Smooth muscle cell (in vitro differentiated cells): ENCODE results near the gene ZNF433. TPM values are rescaled to one million over a fixed set of nuclear protein-coding genes. Genes with fewer than 3 reads are reported as not detected.

Experiments
- DNase-seq: peaks from one replicate; lab custom pipeline; 2025; ENCODE audit not compliant: unreplicated experiment; lab: John Stamatoyannopoulos, UW
- H2AFZ ChIP-seq: fragments of 200-600 bp; sonication (generic); 2 replicates; pipeline ENCODE4 v1.6.0; 2016; ENCODE audit warnings: antibody characterized with exemption, low read depth, mild to moderate bottlenecking
- H3F3A ChIP-seq: fragments of 200-600 bp; sonication (generic); 2 replicates; pipeline ENCODE4 v1.6.0; 2017; ENCODE audit warnings: antibody characterized with exemption, low read depth
- H3K27ac ChIP-seq: fragments of 200-600 bp; sonication (generic); 2 replicates; pipeline ENCODE4 v1.5.1; 2016; ENCODE audit warnings: low read depth, mild to moderate bottlenecking
- H3K27me3 ChIP-seq: fragments of 200-600 bp; sonication (generic); 2 replicates; pipeline ENCODE4 v1.6.1; 2016; ENCODE audit warnings: low read depth, mild to moderate bottlenecking
- H3K36me3 ChIP-seq: fragments of 200-600 bp; sonication (generic); 2 replicates; pipeline ENCODE4 v1.5.1; 2016; ENCODE audit warnings: low read depth
- H3K4me1 ChIP-seq: fragments of 200-600 bp; sonication (generic); 2 replicates; pipeline ENCODE4 v1.5.1; 2016; ENCODE audit warnings: low read depth
- H3K4me2 ChIP-seq: fragments of 200-600 bp; sonication (generic); 2 replicates; pipeline ENCODE4 v1.6.0; 2016; ENCODE audit warnings: mild to moderate bottlenecking
- H3K4me3 ChIP-seq: fragments of 200-600 bp; sonication (generic); 2 replicates; pipeline ENCODE4 v1.5.1; 2016; ENCODE audit warnings: mild to moderate bottlenecking
- H3K79me2 ChIP-seq: fragments of 200-600 bp; sonication (generic); 2 replicates; pipeline ENCODE4 v1.6.0; 2016; ENCODE audit warnings: low read depth, mild to moderate bottlenecking
- H3K9ac ChIP-seq: fragments of 200-600 bp; sonication (generic); 2 replicates; pipeline ENCODE4 v1.6.0; 2016; ENCODE audit warnings: low read depth
- H3K9me3 ChIP-seq: fragments of 200-600 bp; sonication (generic); replicated peaks from 2 replicates; pipeline ENCODE4 v1.5.1; 2016; ENCODE audit warnings: low read depth
- H4K20me1 ChIP-seq: fragments of 200-600 bp; sonication (generic); 2 replicates; pipeline ENCODE4 v1.6.0; 2016; ENCODE audit warnings: low read depth
- WGBS: methylation state at CpG from one replicate; pipeline ENCODE4 v1.1.7; 2016; ENCODE audit warnings: low lambda C conversion rate; 5-methylcytosine and 5-hydroxymethylcytosine counted together
- polyA plus RNA-seq: library from polyadenylated mRNA; unstranded; fragments of >200 nt; fragmentation: Nextera tagmentation; extraction: Ambion mirVana; gene quantifications from 2 replicates; pipeline ENCODE4 v1.2.1, GENCODE V29; 2016
- total RNA-seq: library from RNA; depleted of rRNA; stranded (reverse); fragments of >200 nt; gene quantifications from 2 replicates; pipeline ENCODE4 v1.2.3, GENCODE V29; 2014
- TF ChIP-seq, protein P1 (sequence below): fragments of 200-600 bp; sonication (generic); IDR thresholded peaks from 2 replicates; pipeline ENCODE4 v1.5.1; 2017; ENCODE audit warnings: borderline replicate concordance, mild to moderate bottlenecking, antibody characterized with exemption; ENCODE audit not compliant: insufficient read depth, poor library complexity, severe bottlenecking

Gene ZNF433
- total and polyA plus RNA-seq, 2 experiments from 2014 or later: 2.6 to 10.2 TPM

GRCh38 chr19:12052497-12053169, 17.2 kb upstream of the ZNF433 start, which contains the start of gene ZNF878:
ZNF878 (minus strand) TSS chr19:12052961; CDS start chr19:12052801, 160 bp downstream.
- Histone ChIP-seq H3K36me3 (no peaks in the 10 kb centered on the region), H3F3A (no peaks in the 10 kb centered on the region), H4K20me1 (no peaks in the 10 kb centered on the region), H3K4me2 (peak within 1 kb of the TSS; percentile 90), H3K27ac (no peak within 1 kb of the TSS), H3K4me1 (peaks cover 3% of the 10 kb centered on the region), H3K9ac (peak within 1 kb of the TSS; percentile 25), H3K9me3 (no peaks in the 10 kb centered on the region), H3K79me2 (no peaks in the 10 kb centered on the region), H3K27me3 (no peaks in the 10 kb centered on the region), H3K4me3 (peak within 1 kb of the TSS; percentile 64), H2AFZ (peak within 1 kb of the TSS; percentile 87)
- DNase-seq: peak; percentile 61
- TF ChIP-seq, protein P1, sequence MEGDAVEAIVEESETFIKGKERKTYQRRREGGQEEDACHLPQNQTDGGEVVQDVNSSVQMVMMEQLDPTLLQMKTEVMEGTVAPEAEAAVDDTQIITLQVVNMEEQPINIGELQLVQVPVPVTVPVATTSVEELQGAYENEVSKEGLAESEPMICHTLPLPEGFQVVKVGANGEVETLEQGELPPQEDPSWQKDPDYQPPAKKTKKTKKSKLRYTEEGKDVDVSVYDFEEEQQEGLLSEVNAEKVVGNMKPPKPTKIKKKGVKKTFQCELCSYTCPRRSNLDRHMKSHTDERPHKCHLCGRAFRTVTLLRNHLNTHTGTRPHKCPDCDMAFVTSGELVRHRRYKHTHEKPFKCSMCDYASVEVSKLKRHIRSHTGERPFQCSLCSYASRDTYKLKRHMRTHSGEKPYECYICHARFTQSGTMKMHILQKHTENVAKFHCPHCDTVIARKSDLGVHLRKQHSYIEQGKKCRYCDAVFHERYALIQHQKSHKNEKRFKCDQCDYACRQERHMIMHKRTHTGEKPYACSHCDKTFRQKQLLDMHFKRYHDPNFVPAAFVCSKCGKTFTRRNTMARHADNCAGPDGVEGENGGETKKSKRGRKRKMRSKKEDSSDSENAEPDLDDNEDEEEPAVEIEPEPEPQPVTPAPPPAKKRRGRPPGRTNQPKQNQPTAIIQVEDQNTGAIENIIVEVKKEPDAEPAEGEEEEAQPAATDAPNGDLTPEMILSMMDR: no peak
- WGBS: under 1% methylated on average over 33 of the region's 46 CpGs

DNA sequence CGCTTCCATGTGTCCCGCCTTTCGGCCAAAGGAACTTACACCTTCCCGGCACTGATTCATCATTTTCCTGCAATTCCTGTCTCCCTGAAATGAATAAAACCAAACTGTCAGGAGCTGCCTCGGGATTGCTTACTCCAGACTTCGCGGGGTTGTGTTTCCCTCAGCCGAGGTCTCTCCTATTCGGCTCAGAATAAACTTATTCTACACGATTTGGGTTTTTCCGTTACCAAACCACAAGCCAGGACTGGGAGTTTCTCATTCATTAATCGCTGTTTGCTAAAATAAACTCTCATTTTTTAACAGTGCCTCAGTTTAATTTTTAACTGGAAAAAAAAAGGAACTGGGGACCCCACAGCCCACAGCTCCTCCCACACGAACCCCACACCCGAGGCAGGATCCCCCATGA, 16.6 kb upstream of the ZNF433 start:
- Histone ChIP-seq H3K27me3 (no peaks in the 10 kb centered on the region), H3K27ac (no peak overlapping the region)
- DNase-seq: no peak

GRCh38 chr19:12047868-12048267, 12.4 kb upstream of the ZNF433 start:
- Histone ChIP-seq H3K27ac (no peak overlapping the region), H2AFZ (no peak overlapping the region), H3K4me2 (no peak overlapping the region), H3K9me3 (peaks cover 21% of the 10 kb centered on the region), H3K36me3 (peaks cover 20% of the 10 kb centered on the region), H3K27me3 (no peaks in the 10 kb centered on the region), H3K79me2 (no peaks in the 10 kb centered on the region), H3K9ac (no peak overlapping the region), H3F3A (no peaks in the 10 kb centered on the region), H3K4me1 (peaks cover 3% of the 10 kb centered on the region), H4K20me1 (no peaks in the 10 kb centered on the region), H3K4me3 (no peak overlapping the region)
- no peak for DNase-seq
- TF ChIP-seq, protein P1: no peak
- WGBS: 100% methylated on average over 2 of the region's 2 CpGs

More for the DNA sequence above, 16.6 kb upstream of the ZNF433 start:
- Histone ChIP-seq H3K36me3 (no peaks in the 10 kb centered on the region), H3K79me2 (no peaks in the 10 kb centered on the region), H2AFZ (peak overlapping the region; percentile 87), H3K4me3 (peak overlapping the region; percentile 64), H4K20me1 (no peaks in the 10 kb centered on the region), H3F3A (no peaks in the 10 kb centered on the region), H3K9me3 (no peaks in the 10 kb centered on the region), H3K4me2 (peak overlapping the region; percentile 90), H3K9ac (peak overlapping the region; percentile 25), H3K4me1 (peaks cover 3% of the 10 kb centered on the region)
- TF ChIP-seq, protein P1: no peak
- 2% methylated on average over 14 of the region's 14 CpGs for WGBS
